ENCODE results near the gene PCBP4. TPM values are rescaled to one million over a fixed set of nuclear protein-coding genes. Genes with fewer than 3 reads are reported as not detected.

The PCBP4 gene
- total RNA-seq, 1 experiment from 2014 or later = 26.4 TPM

GRCh38 chr3:51950899-51951298, 16.4 kb downstream of the PCBP4 start:
- Mint-ChIP-seq H3K4me1 (ENCODE audit: insufficient read depth, unreplicated experiment) (peaks cover 14% of the 10 kb centered on the region), H3K36me3 (ENCODE audit: insufficient read depth, unreplicated experiment) (no peaks in the 10 kb centered on the region), H3K4me3 (ENCODE audit: unreplicated experiment) (no peak overlapping the region), H3K27me3 (ENCODE audit: insufficient read depth, unreplicated experiment) (no peaks in the 10 kb centered on the region), H3K27ac (ENCODE audit: low read depth, unreplicated experiment) (no peak overlapping the region), H3K9me3 (ENCODE audit: unreplicated experiment) (no peaks in the 10 kb centered on the region)
- CTCF ChIA-PET = interaction anchor here (0.6 to 2.0 kb wide), 4 partner anchors 9 to 102 kb away, joined by 4 to 6 read pairs (median 4); partner anchors contain the start of genes ABHD14B, PARP3 and RRP9
- TF ChIP-seq CTCF (IDR thresholded peaks at IDR 0.05; ENCODE audit: unreplicated experiment) = no peak
- no TSS peak for BruUV-seq (replicated peaks)
- POLR2A ChIA-PET = interaction anchor here (0.7 to 1.1 kb wide), 3 partner anchors 8 to 140 kb away, joined by 4 to 5 read pairs (median 4); partner anchors contain the start of gene RRP9
- intact Hi-C loops (cut with micrococcal nuclease) = no loop called here
- DNase-seq (ENCODE audit: unreplicated experiment) = no peak

DNA sequence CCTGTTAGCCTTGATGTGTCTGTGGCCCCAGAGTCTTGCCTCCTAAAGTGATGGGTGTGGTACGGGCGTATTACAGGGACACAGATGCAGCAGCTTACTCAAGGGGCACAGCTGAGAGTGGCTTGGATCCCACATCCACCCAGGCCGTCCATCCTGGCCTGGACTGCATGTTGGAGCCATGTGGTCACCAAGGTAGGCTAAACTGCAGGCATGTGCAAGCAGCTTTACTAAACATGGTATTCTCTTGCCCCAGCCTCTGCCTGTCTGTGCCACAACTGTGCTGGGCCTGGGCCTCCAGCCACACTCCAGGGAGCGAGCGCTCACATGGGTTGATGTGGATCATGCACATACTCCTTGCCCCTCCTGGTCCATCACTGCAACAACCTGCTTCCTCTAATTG, 18.1 kb downstream of the PCBP4 start:
- DNase-seq (ENCODE audit: unreplicated experiment) = no peak
- no peak overlapping the region for H3K27ac Mint-ChIP-seq (ENCODE audit: low read depth, unreplicated experiment)
- no peaks in the 10 kb centered on the region for H3K9me3 Mint-ChIP-seq (ENCODE audit: unreplicated experiment)
- CTCF ChIA-PET = no interaction called here
- no peak for TF ChIP-seq CTCF (IDR thresholded peaks at IDR 0.05; ENCODE audit: unreplicated experiment)
- no TSS peak for BruUV-seq (replicated peaks)
- no peaks in the 10 kb centered on the region for H3K27me3 Mint-ChIP-seq (ENCODE audit: insufficient read depth, unreplicated experiment)
- intact Hi-C loops (cut with micrococcal nuclease) = no loop called here
- peaks cover 2% of the 10 kb centered on the region for H3K36me3 Mint-ChIP-seq (ENCODE audit: insufficient read depth, unreplicated experiment)
- H3K4me3 Mint-ChIP-seq (ENCODE audit: unreplicated experiment) = no peak overlapping the region
- peaks cover 13% of the 10 kb centered on the region for H3K4me1 Mint-ChIP-seq (ENCODE audit: insufficient read depth, unreplicated experiment)
- POLR2A ChIA-PET = no interaction called here

DNA sequence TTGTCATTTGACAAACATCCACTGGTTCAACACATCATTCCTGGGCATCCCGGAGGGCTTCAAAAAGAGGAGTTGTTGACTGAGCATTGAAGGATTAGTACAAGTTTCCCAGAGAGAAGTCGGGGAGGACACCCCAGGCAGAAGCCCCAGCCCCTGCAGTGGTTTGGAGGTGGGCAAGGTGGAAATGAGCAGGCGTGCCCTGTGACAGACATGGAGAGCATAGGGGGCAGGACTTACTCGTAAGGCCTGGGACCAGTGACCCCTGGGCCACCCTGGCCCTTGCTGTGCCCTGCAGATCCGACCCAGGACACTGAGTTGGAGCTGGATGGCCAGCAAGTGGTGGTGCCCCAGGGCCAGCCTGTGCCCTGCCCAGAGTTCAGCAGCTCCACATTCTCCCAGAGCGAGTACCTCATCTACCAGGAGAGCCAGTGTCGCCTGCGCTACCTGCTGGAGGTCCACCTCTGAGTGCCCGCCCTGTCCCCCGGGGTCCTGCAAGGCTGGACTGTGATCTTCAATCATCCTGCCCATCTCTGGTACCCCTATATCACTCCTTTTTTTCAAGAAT, 19.2 kb downstream of the PCBP4 start:
- peaks cover 5% of the 10 kb centered on the region for H3K36me3 Mint-ChIP-seq (ENCODE audit: insufficient read depth, unreplicated experiment)
- H3K4me3 Mint-ChIP-seq (ENCODE audit: unreplicated experiment) = no peak overlapping the region
- no peak overlapping the region for H3K27ac Mint-ChIP-seq (ENCODE audit: low read depth, unreplicated experiment)
- DNase-seq (ENCODE audit: unreplicated experiment) = no peak
- intact Hi-C loops (cut with micrococcal nuclease) = no loop called here
- peaks cover 4% of the 10 kb centered on the region for H3K4me1 Mint-ChIP-seq (ENCODE audit: insufficient read depth, unreplicated experiment)
- ChIA-PET POLR2A (interaction anchor here (1.2 kb wide), 1 partner anchor 48 kb away, joined by 3 read pairs; the partner anchor contains the start of gene RPL29), CTCF (interaction anchor here (0.6 to 1.2 kb wide), 4 partner anchors 25 to 130 kb away, joined by 3 to 6 read pairs (median 4); partner anchors contain the start of gene ABHD14B)
- no peaks in the 10 kb centered on the region for H3K27me3 Mint-ChIP-seq (ENCODE audit: insufficient read depth, unreplicated experiment)
- no peak for TF ChIP-seq CTCF (IDR thresholded peaks at IDR 0.05; ENCODE audit: unreplicated experiment)
- no peaks in the 10 kb centered on the region for H3K9me3 Mint-ChIP-seq (ENCODE audit: unreplicated experiment)
- BruUV-seq (replicated peaks) = no TSS peak

GRCh38 chr3:51947215-51947900, 19.9 kb downstream of the PCBP4 start:
- no peak overlapping the region for H3K4me3 Mint-ChIP-seq (ENCODE audit: unreplicated experiment)
- ChIA-PET CTCF (interaction anchor here (0.8 to 1.6 kb wide), 3 partner anchors 26 to 36 kb away, joined by 4 to 9 read pairs (median 6); partner anchors contain the start of genes ABHD14A and ABHD14B), POLR2A (no interaction called here)
- no peaks in the 10 kb centered on the region for H3K27me3 Mint-ChIP-seq (ENCODE audit: insufficient read depth, unreplicated experiment)
- peaks cover 5% of the 10 kb centered on the region for H3K36me3 Mint-ChIP-seq (ENCODE audit: insufficient read depth, unreplicated experiment)
- no peak for TF ChIP-seq CTCF (IDR thresholded peaks at IDR 0.05; ENCODE audit: unreplicated experiment)
- intact Hi-C loops (cut with micrococcal nuclease) = no loop called here
- H3K9me3 Mint-ChIP-seq (ENCODE audit: unreplicated experiment) = no peaks in the 10 kb centered on the region
- no peak for DNase-seq (ENCODE audit: unreplicated experiment)
- BruUV-seq (replicated peaks) = no TSS peak
- H3K4me1 Mint-ChIP-seq (ENCODE audit: insufficient read depth, unreplicated experiment) = peaks cover 6% of the 10 kb centered on the region
- no peak overlapping the region for H3K27ac Mint-ChIP-seq (ENCODE audit: low read depth, unreplicated experiment)
